CD4-positive, CD25-positive, alpha-beta regulatory T cell (primary cell): ENCODE data around the gene ILKAP. TPM values are rescaled to one million over a fixed set of nuclear protein-coding genes. Genes with fewer than 3 reads are reported as not detected.

Experiments
- ATAC-seq, 2 donors: fragments of 150-1000 bp; cut with Tn5 transposase; one replicate each; pipeline ENCODE4 v1.10.0; 2021; ENCODE audit warnings: low read depth in 2 of 2, moderate number of reproducible peaks in 2 of 2, moderate library complexity in 1 of 2
- DNase-seq, 3 donors: peaks; one replicate each; pipeline versions ENCODE4 v3.0.0 to v3.0.0-alpha.2; 2012 to 2022; ENCODE audit warnings: mixed read lengths in 1 of 3
- H3K27ac ChIP-seq: one replicate; pipeline ENCODE4 v1.7.0; 2013; ENCODE audit warnings: mild to moderate bottlenecking, low read length; ENCODE audit not compliant: insufficient read depth, poor library complexity, severe bottlenecking
- H3K27me3 ChIP-seq: one replicate; pipeline ENCODE4 v1.7.0; 2013; ENCODE audit warnings: low read length; ENCODE audit not compliant: control insufficient read depth, insufficient read depth
- H3K36me3 ChIP-seq: one replicate; pipeline ENCODE4 v1.7.0; 2013; ENCODE audit warnings: mild to moderate bottlenecking, low read length, moderate library complexity; ENCODE audit not compliant: control insufficient read depth, insufficient read depth
- H3K4me1 ChIP-seq: 2 replicates; pipeline ENCODE4 v1.7.0; 2013; ENCODE audit warnings: mild to moderate bottlenecking, low read length; ENCODE audit not compliant: insufficient read depth, control insufficient read depth, poor library complexity, severe bottlenecking
- H3K4me3 ChIP-seq: one replicate; pipeline ENCODE4 v1.7.0; 2013; ENCODE audit warnings: low read depth, mild to moderate bottlenecking, low read length, moderate library complexity
- H3K9me3 ChIP-seq, 2 experiments: 1 replicate in 1 of 2; 2 replicates in 1 of 2; pipeline ENCODE4 v1.7.0; 2013; ENCODE audit warnings: low read length in 2 of 2, mild to moderate bottlenecking in 1 of 2, moderate library complexity in 1 of 2; ENCODE audit not compliant: control insufficient read depth in 2 of 2
- H3K27ac Mint-ChIP-seq, 3 donors: one replicate each; pipeline ENCODE4 v1.8.0; 2020 to 2022; ENCODE audit warnings: mild to moderate bottlenecking in 3 of 3, mixed read lengths in 3 of 3, moderate library complexity in 2 of 3
- H3K27me3 Mint-ChIP-seq: one replicate; pipeline ENCODE4 v1.8.0; 2022; ENCODE audit warnings: mild to moderate bottlenecking, mixed read lengths
- H3K36me3 Mint-ChIP-seq: one replicate; pipeline ENCODE4 v1.8.0; 2020; ENCODE audit warnings: mixed read lengths
- H3K4me1 Mint-ChIP-seq, 4 donors: one replicate each; pipeline ENCODE4 v1.8.0; 2020 to 2022; ENCODE audit warnings: mixed read lengths in 4 of 4, mild to moderate bottlenecking in 1 of 4
- H3K4me3 Mint-ChIP-seq, 4 donors: one replicate each; pipeline ENCODE4 v1.8.0; 2020 to 2022; ENCODE audit warnings: mild to moderate bottlenecking in 4 of 4, mixed read lengths in 4 of 4, moderate library complexity in 3 of 4
- H3K9me3 Mint-ChIP-seq, 7 donors: one replicate each; pipeline ENCODE4 v1.8.0; 2020 to 2022; ENCODE audit warnings: mixed read lengths in 7 of 7, mild to moderate bottlenecking in 3 of 7, moderate library complexity in 2 of 7
- polyA plus RNA-seq, 4 donors: library from polyadenylated mRNA; unstranded; fragments of 300-500 nt; fragmentation: Illumina TruSeq; gene quantifications; one replicate each; pipeline ENCODE4 v1.2.3, GENCODE V29; 2021
- total RNA-seq: library from RNA; stranded (reverse); gene quantifications from one replicate; pipeline ENCODE4 v1.2.3, GENCODE V29; 2022

The ILKAP gene
- total and polyA plus RNA-seq, 5 donors from 2014 or later: 39.7 to 122 (median 50.7) TPM

DNA sequence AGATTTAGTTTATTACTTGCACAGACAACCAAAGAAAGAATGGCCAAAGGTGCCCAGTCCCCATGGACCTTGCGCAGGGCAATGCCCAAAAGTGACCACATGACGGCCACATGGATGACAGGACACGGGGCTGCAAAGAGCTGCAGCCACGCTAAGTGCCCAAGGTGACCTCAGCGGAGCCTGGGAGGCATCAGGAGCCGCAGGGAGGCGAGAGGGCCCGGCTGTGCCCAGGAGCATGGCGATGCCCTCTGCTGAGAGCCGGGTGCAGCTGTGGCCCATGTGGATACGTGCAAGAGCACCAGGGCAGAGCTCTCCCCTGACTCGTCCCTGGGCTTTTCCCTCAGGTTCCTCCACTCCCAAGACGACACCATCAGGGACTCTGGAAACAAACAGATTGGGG is 21.6 kb upstream of the ILKAP start:
- Mint-ChIP-seq H3K27ac (no peak overlapping the region), H3K27me3 (peaks cover 11% of the 10 kb centered on the region), H3K4me1 (peaks cover 0 to 4% (median 0%) of the 10 kb centered on the region in 4 donors), H3K9me3 (peaks cover 0 to 3% (median 0%) of the 10 kb centered on the region in 7 donors), H3K4me3 (no peak overlapping the region), H3K36me3 (peaks cover 3% of the 10 kb centered on the region)
- H3K27ac ChIP-seq: no peak overlapping the region
- no peaks in the 10 kb centered on the region for H3K9me3 ChIP-seq
- no peaks in the 10 kb centered on the region for H3K4me1 ChIP-seq
- ATAC-seq (no peak), DNase-seq (no peak)
- H3K4me3 ChIP-seq: no peak overlapping the region
- H3K27me3 ChIP-seq: no peaks in the 10 kb centered on the region
- H3K36me3 ChIP-seq: no peaks in the 10 kb centered on the region

DNA sequence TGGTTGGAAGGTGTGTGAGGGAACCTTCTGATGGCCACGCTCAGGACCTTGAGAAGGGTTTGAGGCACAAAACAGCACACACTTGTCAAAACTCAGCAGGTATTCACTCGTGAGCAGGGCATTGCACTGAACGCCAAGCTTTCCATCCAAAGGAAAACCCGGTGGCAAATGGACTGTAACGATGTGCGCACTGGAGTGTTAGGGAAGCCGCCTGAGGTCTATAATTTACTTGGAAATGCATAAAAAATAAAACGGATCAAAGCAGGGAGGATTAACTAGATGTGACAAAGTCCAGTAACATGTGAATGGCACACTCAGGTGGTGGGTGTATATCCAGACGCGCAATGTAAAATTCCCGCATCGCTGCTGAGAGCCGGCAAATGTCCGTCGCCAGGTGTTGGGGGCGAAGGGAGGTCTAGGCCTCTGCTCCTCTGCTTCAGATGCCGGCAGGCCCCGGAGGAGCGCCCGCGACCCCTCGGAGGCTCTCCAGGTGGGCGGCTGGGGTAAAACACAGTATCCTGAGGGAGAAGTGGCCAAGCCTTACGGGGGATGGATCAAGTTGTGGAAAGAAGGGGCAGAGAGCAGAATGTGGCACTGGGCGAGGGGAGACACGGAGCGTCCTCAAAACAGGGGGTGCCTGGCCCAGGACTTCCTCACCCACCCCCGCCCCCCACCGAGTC is 21.0 kb upstream of the ILKAP start:
- no peak for ATAC-seq
- no peaks in the 10 kb centered on the region for H3K9me3 ChIP-seq

DNA sequence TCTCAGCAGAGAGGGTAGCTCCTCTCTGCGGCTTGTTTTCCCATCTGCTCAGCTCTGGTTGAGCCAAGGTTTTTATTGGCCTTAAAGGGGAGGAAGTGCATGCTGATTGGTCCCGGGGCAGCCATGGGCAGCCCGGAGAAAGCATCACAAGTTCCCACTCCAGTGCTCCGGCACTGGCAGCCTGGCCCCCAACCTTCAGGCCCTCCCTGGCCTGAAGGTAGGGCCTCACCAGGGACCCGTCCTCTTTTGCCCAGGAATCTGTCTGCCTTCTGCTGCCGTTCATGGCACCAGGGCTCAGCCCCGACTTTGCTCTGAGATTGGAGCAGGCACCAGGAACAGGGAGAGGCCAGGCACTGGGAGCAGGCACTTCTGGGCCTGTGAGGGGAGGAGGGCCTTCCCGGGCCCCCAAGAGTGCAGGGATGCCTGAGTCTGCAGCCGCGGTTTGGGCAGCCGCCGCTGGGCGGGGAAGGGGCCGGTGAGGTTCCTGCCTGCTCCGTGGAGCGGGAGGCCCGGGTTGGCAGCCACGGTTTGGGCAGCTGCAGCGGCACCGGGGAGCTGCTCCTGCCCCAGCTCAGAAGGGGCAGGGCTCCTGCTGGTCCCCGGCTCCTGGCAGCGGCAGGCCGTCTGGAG is 17.5 kb upstream of the ILKAP start:
- peaks cover 0 to 2% (median 0%) of the 10 kb centered on the region in 7 donors for H3K9me3 Mint-ChIP-seq
- no peak overlapping the region for H3K4me3 ChIP-seq
- peak in 1 of 3 donors; percentile 36 for DNase-seq
- no peaks in the 10 kb centered on the region for H3K9me3 ChIP-seq
- no peaks in the 10 kb centered on the region for H3K36me3 ChIP-seq
- no peak overlapping the region for H3K27ac ChIP-seq
- no peak overlapping the region for H3K4me3 Mint-ChIP-seq
- no peaks in the 10 kb centered on the region for H3K4me1 ChIP-seq
- peak; percentile 40 to 74 for ATAC-seq
- peaks cover 15% of the 10 kb centered on the region for H3K27me3 Mint-ChIP-seq
- no peak overlapping the region for H3K27ac Mint-ChIP-seq
- no peaks in the 10 kb centered on the region for H3K4me1 Mint-ChIP-seq
- peaks cover 3% of the 10 kb centered on the region for H3K36me3 Mint-ChIP-seq
- H3K27me3 ChIP-seq: peaks cover 5% of the 10 kb centered on the region

More for the DNA sequence above, 21.0 kb upstream of the ILKAP start:
- H3K36me3 ChIP-seq: no peaks in the 10 kb centered on the region
- Mint-ChIP-seq H3K27me3 (peaks cover 9% of the 10 kb centered on the region), H3K4me1 (peaks cover 0 to 4% (median 0%) of the 10 kb centered on the region in 4 donors), H3K27ac (no peak overlapping the region), H3K9me3 (peaks cover 0 to 3% (median 0%) of the 10 kb centered on the region in 7 donors), H3K4me3 (no peak overlapping the region), H3K36me3 (peaks cover 3% of the 10 kb centered on the region)
- no peaks in the 10 kb centered on the region for H3K4me1 ChIP-seq
- no peaks in the 10 kb centered on the region for H3K27me3 ChIP-seq
- H3K27ac ChIP-seq: no peak overlapping the region
- DNase-seq: no peak
- H3K4me3 ChIP-seq: no peak overlapping the region

DNA sequence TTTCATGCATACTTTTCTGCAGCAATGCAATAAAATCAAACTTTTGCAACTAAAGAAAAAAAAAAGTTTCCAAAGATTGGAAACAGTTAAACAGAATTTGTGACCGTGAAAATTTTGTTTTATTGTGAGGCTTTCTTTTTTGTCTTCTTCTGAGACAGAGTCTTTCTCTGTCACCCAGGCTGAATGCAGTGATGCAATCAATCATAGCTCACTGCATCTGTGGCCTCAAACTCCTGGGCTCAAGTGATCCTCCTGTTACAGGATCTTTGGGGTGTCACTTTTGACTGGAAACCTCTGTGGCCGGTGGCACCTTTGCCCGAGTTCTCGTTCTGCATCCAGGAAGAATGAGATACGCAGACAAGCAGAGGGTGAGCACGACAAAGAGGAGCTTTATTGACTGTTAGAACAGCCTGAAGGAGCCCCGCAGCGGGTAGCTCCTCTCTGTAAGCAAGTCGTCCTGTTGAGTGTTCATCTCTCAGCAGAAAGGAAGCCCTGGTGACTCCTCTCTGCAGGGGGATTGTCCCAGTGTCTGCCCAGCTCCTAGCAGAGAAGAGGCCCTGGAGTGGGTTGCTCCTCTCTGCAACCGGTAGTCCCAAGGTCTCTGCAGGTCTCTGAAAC is 16.9 kb upstream of the ILKAP start:
- Histone ChIP-seq H3K4me3 (no peak overlapping the region), H3K27ac (no peak overlapping the region), H3K4me1 (no peaks in the 10 kb centered on the region), H3K36me3 (no peaks in the 10 kb centered on the region), H3K9me3 (no peaks in the 10 kb centered on the region), H3K27me3 (peaks cover 6% of the 10 kb centered on the region)
- no peaks in the 10 kb centered on the region for H3K4me1 Mint-ChIP-seq
- ATAC-seq (peak in 1 of 2 donors; percentile 22), DNase-seq (no peak)
- no peak overlapping the region for H3K27ac Mint-ChIP-seq
- no peak overlapping the region for H3K4me3 Mint-ChIP-seq
- H3K9me3 Mint-ChIP-seq: peaks cover 0 to 2% (median 0%) of the 10 kb centered on the region in 7 donors
- peaks cover 15% of the 10 kb centered on the region for H3K27me3 Mint-ChIP-seq
- no peaks in the 10 kb centered on the region for H3K36me3 Mint-ChIP-seq

DNA sequence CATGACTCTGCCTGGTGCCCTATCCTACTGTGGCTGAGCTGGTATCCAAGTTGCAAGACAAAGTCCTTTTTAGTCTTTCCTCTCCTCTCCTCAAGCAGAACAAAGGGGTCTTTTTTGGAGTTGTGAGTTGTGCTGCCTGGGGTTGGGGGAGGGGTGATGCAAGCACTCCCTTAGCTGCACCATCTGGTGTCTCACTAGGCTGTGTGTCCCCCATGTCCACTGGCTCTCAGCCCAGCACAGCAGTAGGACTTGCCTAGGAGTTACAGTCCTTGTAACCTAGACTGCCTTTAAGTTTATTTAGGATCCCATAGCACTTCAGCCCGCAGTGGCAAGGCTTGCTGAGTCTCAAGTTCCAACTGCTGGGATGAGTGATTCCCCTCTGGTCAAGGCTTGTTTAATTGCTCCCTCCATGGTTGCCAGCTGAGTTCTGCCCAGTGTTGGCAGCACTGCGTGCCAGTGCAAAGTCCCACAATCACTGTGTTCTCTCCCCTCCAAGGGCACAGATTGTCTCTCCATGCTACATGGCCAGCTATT is 13.2 kb upstream of the ILKAP start:
- Histone ChIP-seq H3K4me3 (no peak overlapping the region), H3K4me1 (no peaks in the 10 kb centered on the region), H3K27me3 (peaks cover 18% of the 10 kb centered on the region), H3K27ac (no peak overlapping the region), H3K36me3 (no peaks in the 10 kb centered on the region), H3K9me3 (no peaks in the 10 kb centered on the region)
- DNase-seq (no peak), ATAC-seq (no peak)
- Mint-ChIP-seq H3K36me3 (no peaks in the 10 kb centered on the region), H3K27ac (no peak overlapping the region), H3K27me3 (peaks cover 34% of the 10 kb centered on the region), H3K4me1 (no peaks in the 10 kb centered on the region), H3K9me3 (peaks cover 0 to 6% (median 0%) of the 10 kb centered on the region in 7 donors), H3K4me3 (no peak overlapping the region)

DNA sequence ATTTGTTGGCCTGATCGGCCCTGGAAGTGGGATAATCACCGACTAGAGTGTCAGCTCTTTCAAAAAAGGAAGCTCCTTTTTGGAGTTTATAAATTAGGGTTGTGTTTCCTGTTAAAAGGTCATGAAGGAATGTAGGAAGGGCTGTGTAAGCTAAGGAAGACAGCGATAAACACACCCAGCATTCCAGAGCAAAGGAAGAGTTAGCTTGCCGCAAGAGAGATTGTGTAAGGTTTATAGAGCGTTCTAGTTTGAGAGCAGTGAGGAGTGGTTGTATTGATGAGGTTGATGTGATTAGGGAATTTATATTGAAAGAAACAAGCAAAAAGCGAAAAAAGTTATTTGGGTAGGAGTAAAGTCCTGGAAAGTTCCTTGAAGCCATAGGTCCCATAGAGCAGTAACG is 3.5 kb upstream of the ILKAP start:
- Histone ChIP-seq H3K4me1 (peaks cover 15% of the 10 kb centered on the region), H3K4me3 (no peak overlapping the region), H3K9me3 (no peaks in the 10 kb centered on the region), H3K27me3 (peaks cover 2% of the 10 kb centered on the region), H3K27ac (no peak overlapping the region), H3K36me3 (no peaks in the 10 kb centered on the region)
- Mint-ChIP-seq H3K9me3 (peaks cover 0 to 4% (median 0%) of the 10 kb centered on the region in 7 donors), H3K4me3 (no peak overlapping the region), H3K27ac (no peak overlapping the region), H3K27me3 (no peaks in the 10 kb centered on the region), H3K36me3 (no peaks in the 10 kb centered on the region), H3K4me1 (peaks cover 6 to 16% (median 10%) of the 10 kb centered on the region in 4 donors)
- DNase-seq: no peak
- ATAC-seq: no peak

DNA sequence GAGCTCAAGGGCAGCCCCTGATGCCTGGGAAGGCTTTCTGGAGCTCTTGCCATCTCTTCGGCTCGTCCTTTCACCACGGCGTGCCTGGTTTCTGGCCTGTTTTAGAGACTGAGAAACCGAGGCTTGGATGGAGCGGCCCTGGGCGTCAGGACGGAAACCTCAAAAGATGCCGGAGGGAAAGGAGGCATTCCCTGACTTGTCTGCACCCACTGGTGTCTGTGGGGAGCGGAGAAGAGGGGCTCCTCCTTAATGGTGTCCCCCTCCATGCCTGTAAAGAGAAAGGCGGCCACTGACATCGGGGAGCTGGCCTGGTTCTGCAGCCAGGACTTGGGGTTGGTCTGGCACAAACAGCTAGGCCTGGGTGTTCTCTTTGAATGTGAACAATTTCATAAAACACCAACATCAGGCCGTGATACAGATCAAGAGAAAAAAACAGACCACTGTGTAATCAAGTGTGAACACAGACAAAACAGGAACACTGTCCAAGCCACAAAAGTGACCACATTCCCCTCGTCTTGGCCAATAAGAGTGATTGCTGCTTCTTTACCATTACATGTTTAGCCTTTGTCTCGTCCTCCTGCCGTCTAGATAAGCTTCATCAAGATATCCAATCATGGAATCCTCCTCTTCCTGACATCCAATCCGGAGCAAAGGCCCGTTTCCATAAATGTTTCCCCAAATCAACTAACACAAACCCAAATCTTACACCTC is 633 bp upstream of the ILKAP start:
- Mint-ChIP-seq H3K9me3 (peaks cover 0 to 3% (median 0%) of the 10 kb centered on the region in 7 donors), H3K4me3 (peak overlapping the region; percentile 84 to 87 (median 85)), H3K27ac (peak overlapping the region; percentile 52 to 87 (median 80)), H3K27me3 (no peaks in the 10 kb centered on the region), H3K36me3 (peaks cover 5% of the 10 kb centered on the region), H3K4me1 (peaks cover 25 to 45% (median 32%) of the 10 kb centered on the region in 4 donors)
- Histone ChIP-seq H3K27ac (peak overlapping the region; percentile 77), H3K36me3 (no peaks in the 10 kb centered on the region), H3K4me1 (peaks cover 41% of the 10 kb centered on the region), H3K9me3 (no peaks in the 10 kb centered on the region), H3K4me3 (peak overlapping the region; percentile 65), H3K27me3 (no peaks in the 10 kb centered on the region)
- no peak for ATAC-seq
- DNase-seq: peak in 1 of 3 donors; percentile 3
